Parathyroid adenoma (tissue), 2 donors: ENCODE data around the gene RBMS3.

Experiments
- H2AFZ ChIP-seq: fragments of 300-600 bp; sonication (generic); one replicate; pipeline ENCODE4 v1.7.0; 2017; ENCODE audit warnings: antibody characterized with exemption, mild to moderate bottlenecking
- H3K27ac ChIP-seq: fragments of 300-600 bp; sonication (generic); one replicate; pipeline ENCODE4 v1.7.0; 2017
- H3K27me3 ChIP-seq: fragments of 300-600 bp; sonication (generic); one replicate; pipeline ENCODE4 v1.7.0; 2017; ENCODE audit warnings: low read length; ENCODE audit not compliant: control insufficient read depth, insufficient read depth
- H3K36me3 ChIP-seq: fragments of 300-600 bp; sonication (generic); one replicate; pipeline ENCODE4 v1.7.0; 2017; ENCODE audit warnings: low read length; ENCODE audit not compliant: control insufficient read depth, insufficient read depth
- H3K4me1 ChIP-seq: fragments of 300-600 bp; sonication (generic); one replicate; pipeline ENCODE4 v1.7.0; 2017; ENCODE audit warnings: control low read depth
- H3K4me2 ChIP-seq: fragments of 300-600 bp; sonication (generic); one replicate; pipeline ENCODE4 v1.7.0; 2017; ENCODE audit warnings: low read length
- H3K4me3 ChIP-seq: fragments of 300-600 bp; sonication (generic); one replicate; pipeline ENCODE4 v1.7.0; 2017; ENCODE audit warnings: low read depth, low read length
- H3K79me2 ChIP-seq: fragments of 300-600 bp; sonication (generic); one replicate; pipeline ENCODE4 v1.7.0; 2017; ENCODE audit warnings: control low read depth
- H3K9ac ChIP-seq: fragments of 300-600 bp; sonication (generic); one replicate; pipeline ENCODE4 v1.7.0; 2017; ENCODE audit warnings: mild to moderate bottlenecking
- H3K9me3 ChIP-seq: fragments of 300-600 bp; sonication (generic); one replicate; pipeline ENCODE4 v1.7.0; 2017; ENCODE audit warnings: low read length; ENCODE audit not compliant: control insufficient read depth
- CTCF ChIP-seq: fragments of 300-600 bp; sonication (generic); IDR thresholded peaks from one replicate; pipeline ENCODE4 v1.7.0; 2017; ENCODE audit warnings: antibody characterized with exemption, mild to moderate bottlenecking
- donor health status: primary hyperparathyroidism.

RBMS3 gene

GRCh38 chr3:29864809-29865208 lies 583.9 kb downstream of the RBMS3 start:
- Histone ChIP-seq H3K9ac (no peak overlapping the region), H3K27ac (no peak overlapping the region), H3K4me3 (no peak overlapping the region), H3K9me3 (no peaks in the 10 kb centered on the region), H3K79me2 (no peaks in the 10 kb centered on the region), H2AFZ (no peak overlapping the region), H3K4me1 (no peaks in the 10 kb centered on the region), H3K27me3 (no peaks in the 10 kb centered on the region), H3K36me3 (no peaks in the 10 kb centered on the region), H3K4me2 (no peak overlapping the region)
- TF ChIP-seq CTCF: no peak

GRCh38 chr3:29868543-29869101 lies 587.8 kb downstream of the RBMS3 start:
- Histone ChIP-seq H3K36me3 (no peaks in the 10 kb centered on the region), H3K27ac (no peak overlapping the region), H3K4me3 (no peak overlapping the region), H3K79me2 (no peaks in the 10 kb centered on the region), H3K9ac (no peak overlapping the region), H3K27me3 (no peaks in the 10 kb centered on the region), H3K4me2 (no peak overlapping the region), H3K9me3 (no peaks in the 10 kb centered on the region), H2AFZ (no peak overlapping the region), H3K4me1 (no peaks in the 10 kb centered on the region)
- TF ChIP-seq CTCF: no peak

GRCh38 chr3:29870136-29870535 lies 589.3 kb downstream of the RBMS3 start:
- no peaks in the 10 kb centered on the region for H3K4me1 ChIP-seq
- H3K9me3 ChIP-seq: no peaks in the 10 kb centered on the region
- H3K27ac ChIP-seq: no peak overlapping the region
- no peaks in the 10 kb centered on the region for H3K27me3 ChIP-seq
- H2AFZ ChIP-seq: no peak overlapping the region
- no peak overlapping the region for H3K4me3 ChIP-seq
- H3K9ac ChIP-seq: no peak overlapping the region
- H3K4me2 ChIP-seq: no peak overlapping the region
- H3K79me2 ChIP-seq: no peaks in the 10 kb centered on the region
- no peak for TF ChIP-seq CTCF
- no peaks in the 10 kb centered on the region for H3K36me3 ChIP-seq

DNA sequence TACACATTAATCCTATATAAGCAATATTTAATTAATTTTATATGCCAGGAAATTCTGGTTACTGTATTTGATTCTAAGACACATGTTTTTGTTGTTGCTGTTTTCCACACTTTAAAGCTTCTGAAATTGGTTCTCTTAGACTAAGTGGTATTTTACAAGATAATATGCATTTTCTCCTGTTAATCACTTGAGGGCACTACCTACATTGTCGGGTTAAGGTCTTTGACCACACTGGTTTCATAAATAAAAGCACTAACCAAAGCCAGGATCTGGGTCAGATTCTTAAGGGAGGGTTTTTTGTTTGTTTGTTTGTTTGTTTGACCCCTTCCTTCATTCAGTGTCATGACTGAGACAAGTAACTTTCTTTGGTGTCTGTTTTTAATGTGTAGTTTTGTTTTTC lies 590.2 kb downstream of the RBMS3 start:
- no peak overlapping the region for H3K4me2 ChIP-seq
- no peak overlapping the region for H3K4me3 ChIP-seq
- no peak overlapping the region for H3K9ac ChIP-seq
- no peak overlapping the region for H3K27ac ChIP-seq
- no peaks in the 10 kb centered on the region for H3K9me3 ChIP-seq
- H3K79me2 ChIP-seq: no peaks in the 10 kb centered on the region
- H3K36me3 ChIP-seq: no peaks in the 10 kb centered on the region
- H3K27me3 ChIP-seq: no peaks in the 10 kb centered on the region
- TF ChIP-seq CTCF: no peak
- no peaks in the 10 kb centered on the region for H3K4me1 ChIP-seq
- H2AFZ ChIP-seq: no peak overlapping the region

DNA sequence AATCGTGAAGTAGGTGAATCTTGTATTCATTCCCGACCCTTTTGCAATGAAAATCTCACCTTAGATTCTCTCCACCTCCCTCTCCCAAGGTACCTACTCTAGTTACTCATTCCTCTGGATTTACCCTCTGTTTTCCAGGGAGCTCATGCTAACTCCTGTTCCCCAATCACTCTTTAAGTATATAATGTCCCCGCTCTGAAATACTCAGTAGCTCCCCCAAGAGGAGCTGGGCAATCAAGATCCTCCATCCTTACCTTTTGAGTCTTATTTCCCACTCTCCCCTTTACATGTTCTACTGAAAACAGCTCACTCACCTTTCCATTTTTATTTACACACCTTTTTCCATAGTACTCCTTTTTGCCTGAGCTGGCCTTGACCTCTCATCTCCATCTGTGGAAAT lies 599.9 kb downstream of the RBMS3 start:
- no peak overlapping the region for H3K4me3 ChIP-seq
- H3K4me2 ChIP-seq: no peak overlapping the region
- TF ChIP-seq CTCF: no peak
- H3K9me3 ChIP-seq: no peaks in the 10 kb centered on the region
- H3K9ac ChIP-seq: no peak overlapping the region
- H2AFZ ChIP-seq: no peak overlapping the region
- no peaks in the 10 kb centered on the region for H3K27me3 ChIP-seq
- H3K79me2 ChIP-seq: no peaks in the 10 kb centered on the region
- H3K4me1 ChIP-seq: no peaks in the 10 kb centered on the region
- no peak overlapping the region for H3K27ac ChIP-seq
- no peaks in the 10 kb centered on the region for H3K36me3 ChIP-seq
